CD4-positive, alpha-beta T cell treated with Interleukin-6 at 100 ng/mL for 8 hours (primary cell): ENCODE data around the gene PKIB.
"Not testable (repeated sequence)": the region's sequence is repeated elsewhere in the genome, so short reads cannot be mapped to it uniquely, and the experiment has no call there.

Source experiments
- DNase-seq: peaks from one replicate; pipeline ENCODE4 v3.0.0-alpha.2; 2020; ENCODE audit warnings: mixed read lengths, low spot score

Gene PKIB

DNA sequence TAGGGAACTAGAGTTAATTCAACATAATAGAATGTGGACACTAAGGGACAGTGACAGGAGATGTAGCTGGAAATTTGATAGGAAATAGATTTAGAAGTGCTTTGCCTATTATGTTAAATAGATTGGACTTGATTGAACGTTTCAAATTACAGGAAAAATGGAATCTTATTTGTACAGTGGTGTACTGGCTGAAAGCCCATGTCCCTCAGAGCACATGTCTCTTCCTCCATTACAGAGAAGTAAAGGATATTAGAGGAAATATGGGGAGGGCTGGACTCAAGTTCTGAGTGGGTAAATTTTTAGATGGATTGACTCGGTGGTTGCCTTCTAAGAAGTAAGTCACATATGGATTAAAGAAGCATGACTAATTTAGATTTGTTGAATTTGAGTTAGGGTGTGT is 11.4 kb downstream of the PKIB start:
- no peak for DNase-seq

DNA sequence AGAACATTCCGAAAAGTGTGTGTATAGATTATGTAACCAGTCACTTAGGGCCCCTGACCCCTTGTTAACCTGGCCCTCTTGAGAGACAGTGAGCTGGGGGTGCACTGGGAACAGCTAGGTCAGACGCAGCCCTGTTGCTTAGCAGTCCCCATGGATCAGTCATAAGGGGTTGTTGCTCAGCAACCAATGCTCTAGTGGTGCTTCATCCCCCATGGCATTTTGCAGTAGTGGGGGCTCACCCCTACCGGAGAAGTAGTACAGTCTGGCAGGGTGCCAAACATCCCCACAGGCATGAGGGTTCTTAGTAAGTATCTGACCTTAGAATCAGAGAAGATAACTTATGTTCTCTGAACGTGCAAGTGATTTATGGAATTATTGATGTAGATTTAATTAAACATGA is 12.3 kb downstream of the PKIB start:
- no peak for DNase-seq

DNA sequence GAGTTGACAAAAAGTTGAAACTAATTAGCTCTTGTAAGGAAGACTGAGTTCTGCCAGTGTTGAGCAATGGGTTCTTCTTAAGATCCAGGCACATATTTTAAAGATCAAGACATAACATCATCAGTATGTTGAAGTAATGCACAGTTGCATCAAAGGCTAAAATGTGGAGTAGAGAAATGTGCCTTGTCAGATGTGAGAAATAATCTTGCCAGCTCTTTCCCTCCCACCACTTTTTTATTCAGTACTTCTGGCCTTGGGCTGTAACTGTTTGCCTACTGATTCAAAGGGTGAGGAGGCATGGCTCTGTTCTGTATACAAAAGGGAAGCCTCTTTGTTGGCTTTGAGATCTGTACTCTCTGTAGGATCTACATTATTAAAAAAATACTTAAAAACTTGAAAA is 13.1 kb downstream of the PKIB start:
- no peak for DNase-seq

DNA sequence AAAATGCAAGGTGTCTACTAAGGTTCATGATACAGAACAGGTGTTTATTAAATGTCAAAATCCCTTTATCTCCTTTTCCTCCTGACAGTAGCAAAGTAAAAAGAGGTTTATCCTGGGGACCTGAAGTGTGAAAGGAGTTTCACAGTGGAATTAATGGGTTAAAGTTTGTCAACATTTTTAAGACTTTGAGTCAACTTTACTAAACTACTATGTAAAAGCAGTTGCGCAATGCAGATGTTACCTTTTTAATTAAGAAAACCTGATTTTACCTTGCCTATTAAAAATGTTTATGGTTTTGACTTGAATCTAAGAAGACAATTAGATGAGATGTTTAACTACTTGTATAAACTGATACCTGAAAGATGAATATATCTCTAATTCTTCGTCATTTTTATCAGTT is 14.6 kb downstream of the PKIB start:
- no peak for DNase-seq

DNA sequence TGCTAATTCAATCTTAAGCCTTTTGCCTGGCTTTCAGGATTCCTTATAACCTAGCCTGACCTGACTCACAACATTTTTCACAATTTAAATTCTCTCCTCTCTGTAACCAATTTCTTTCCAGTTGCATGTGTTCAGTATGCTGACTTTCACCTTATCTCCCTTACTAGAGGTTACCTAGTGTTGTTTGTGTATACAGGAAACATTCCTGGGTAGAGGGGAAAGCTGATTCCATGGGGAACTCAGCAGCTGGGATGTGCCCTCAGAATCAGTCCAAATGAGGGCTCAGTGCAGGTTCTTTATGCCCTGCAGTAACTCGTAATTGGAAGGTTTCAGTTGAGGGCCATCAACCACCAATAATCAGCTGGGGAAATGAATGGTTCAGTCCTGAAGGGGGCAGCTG is 18.5 kb downstream of the PKIB start:
- no peak for DNase-seq

DNA sequence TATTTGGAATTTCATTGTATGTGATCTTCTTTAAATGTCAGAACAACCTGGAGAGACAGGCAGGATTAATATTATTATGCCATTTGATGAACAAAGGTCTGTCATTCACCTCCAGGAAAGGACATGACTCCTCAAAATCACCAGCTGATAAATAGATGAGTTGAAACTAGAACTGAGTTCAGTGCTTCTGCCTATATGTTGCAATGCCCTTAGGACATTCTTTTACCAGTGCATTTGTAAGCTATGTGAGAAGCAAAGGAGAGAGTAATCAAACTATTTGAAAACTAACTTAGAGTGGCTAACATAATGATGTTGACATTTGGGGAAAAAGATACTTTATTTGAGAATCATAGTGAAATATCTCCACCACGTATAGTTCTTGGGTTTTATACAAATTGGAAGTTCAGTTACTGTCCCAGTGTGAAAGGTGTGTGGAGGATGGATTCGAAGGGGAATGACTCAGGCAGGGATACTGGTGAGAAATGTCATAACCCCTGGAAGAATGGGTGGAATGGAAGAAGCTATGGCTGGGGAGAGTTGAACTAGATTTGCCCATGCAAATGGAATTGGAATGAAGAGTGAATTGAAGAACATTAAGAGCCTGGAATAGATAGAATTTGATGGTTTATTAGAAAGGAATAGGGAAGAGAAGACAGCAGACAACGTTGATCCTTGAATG is 21.5 kb downstream of the PKIB start:
- no peak for DNase-seq

DNA sequence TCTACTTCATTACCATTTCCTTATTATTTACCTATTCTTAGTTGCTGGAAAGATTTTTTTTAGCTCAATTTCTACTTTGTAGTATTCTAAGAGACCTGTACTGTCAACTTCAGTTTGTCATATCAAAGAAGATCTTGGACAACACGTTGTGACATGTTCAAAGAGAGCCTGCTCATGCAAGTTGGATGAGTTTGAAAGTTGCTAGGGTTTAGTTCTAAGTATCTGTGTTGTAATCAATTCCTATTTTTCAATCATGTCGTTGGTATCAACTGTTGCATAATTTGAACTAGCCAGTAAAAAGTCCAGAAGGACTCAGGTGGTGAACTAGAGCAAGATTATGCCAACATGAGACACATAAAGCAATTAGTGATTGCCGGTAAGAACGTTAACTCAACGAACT is 30.2 kb downstream of the PKIB start:
- no peak for DNase-seq

DNA sequence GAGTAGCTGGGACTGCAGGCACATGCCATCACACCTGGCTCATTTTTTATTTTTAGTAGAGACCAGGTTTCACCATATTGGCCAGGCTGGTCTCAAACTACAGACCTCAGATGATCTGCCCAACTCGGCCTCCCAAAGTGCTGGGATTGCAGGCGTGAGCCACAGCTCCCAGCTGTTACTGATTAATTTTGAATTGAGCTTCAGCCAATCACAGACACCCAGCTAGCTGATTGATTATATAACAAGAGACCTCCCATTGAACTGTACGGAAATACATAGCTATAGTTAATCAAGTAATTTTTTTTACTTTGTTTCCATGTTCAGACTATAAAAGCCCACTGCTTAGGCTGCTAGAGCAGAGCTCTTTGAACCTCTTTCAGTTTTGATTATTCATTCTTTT is 31.6 kb downstream of the PKIB start:
- no peak for DNase-seq

DNA sequence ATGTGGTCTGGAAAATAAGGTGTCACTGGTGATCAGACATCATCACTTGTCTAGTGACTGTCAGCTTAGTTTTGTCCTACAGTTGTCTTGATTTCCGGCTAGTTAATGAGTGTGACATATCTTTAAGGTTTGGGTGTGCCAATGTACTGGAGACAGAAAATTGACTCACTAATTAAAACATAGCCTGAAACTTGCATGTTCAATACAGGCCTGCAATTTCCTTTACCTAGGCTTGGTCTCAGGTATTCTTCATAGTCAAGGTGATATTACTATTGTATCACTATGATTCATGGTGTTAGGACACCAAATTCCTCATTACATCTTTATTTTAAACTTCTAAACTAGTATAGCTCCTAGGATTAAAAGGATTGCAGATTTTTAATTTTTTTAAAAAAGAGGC is 32.4 kb downstream of the PKIB start:
- not testable (repeated sequence) for DNase-seq

DNA sequence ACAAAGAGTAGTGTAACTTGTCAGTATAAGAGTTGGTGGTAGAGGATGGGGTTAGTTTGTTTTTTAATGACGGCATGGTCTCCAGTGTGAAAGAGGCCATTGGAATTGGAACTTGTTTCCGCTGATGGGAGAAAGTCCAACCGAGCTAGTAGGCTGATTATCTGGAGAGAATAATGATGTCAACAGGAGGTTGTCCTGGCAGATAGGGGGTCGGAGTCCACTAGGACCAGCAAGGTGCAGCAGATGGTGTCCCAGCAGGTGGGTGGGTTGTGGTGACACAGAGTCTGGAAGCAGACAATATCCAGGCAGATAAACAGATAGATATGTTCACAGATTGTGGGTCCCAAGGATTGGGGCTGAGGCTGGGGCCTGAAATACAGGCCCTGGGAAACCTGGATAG is 35.1 kb downstream of the PKIB start:
- no peak for DNase-seq

DNA sequence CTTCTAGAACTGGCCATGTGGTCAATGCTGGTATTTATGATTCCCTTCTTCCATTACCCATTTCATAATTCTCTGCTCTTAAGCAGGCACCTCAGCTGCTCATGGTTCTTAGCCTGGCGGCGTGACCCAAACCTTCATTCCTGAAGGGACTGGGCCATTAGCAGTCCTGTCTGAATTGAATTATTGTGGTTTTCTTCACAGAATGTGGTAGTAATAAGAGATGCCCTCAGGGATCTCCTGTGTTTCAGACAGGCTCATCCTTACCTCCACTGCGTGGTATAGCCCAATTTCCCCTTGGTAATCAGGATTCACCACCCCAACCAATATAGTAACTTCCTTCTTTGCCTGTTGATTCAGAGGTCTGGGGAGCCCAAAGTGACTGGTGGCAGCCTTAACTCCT is 37.6 kb downstream of the PKIB start:
- no peak for DNase-seq

DNA sequence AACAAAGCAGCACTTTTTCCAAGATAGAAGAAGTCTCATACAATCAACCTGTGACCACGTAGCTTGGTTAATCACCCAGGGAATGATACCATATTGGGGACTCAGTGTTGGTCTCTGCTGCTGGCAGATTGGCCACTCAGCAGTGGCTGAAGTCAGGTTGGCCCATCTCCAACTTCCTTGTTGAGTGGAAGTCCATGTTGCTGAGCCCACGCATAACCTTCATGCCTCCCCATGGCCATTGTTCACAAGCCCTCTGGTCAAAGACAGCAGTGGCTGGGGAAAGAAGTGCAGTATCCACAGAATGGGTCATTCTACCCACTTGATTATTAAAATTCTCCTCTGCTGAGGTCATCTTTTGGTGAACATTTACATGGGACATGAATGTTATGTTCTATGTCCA is 38.5 kb downstream of the PKIB start:
- DNase-seq = no peak

DNA sequence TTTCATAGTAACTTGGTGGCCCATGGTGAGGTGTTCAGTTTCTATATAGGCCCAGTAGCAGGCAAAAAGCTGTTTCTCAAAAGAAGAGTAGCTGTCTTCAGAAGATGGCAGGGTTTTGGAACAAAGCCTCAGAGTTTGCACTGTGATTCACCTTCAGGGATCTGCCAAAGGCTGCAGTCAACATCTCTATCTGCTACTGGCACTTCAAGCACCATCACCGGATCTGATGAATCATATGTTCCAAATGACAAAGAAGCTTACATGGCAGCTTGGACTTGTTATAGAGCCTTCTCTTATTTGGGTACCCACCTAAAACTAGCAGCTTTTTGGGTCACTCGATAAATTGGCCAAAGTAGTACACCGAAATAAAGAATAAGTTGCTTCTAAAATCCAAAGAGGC is 39.5 kb downstream of the PKIB start:
- no peak for DNase-seq

DNA sequence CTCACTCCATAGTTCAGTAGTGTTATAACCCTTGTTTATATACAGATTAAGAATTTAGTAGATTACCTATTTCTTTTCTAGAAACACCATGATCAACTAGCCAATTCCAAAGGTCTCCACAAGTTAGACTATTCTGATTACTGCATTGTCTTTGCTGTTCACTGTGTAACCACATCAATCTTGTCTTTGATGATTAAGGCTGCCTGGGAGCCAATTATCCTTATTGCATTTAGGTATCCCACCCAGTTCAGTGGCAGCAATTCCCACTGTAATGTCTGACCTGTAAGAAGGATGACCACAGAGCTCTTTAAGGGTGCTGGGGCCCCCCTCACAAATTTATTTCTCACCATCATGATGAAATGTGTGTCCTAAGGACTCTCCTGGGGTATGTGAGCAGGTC is 40.2 kb downstream of the PKIB start:
- DNase-seq = no peak

DNA sequence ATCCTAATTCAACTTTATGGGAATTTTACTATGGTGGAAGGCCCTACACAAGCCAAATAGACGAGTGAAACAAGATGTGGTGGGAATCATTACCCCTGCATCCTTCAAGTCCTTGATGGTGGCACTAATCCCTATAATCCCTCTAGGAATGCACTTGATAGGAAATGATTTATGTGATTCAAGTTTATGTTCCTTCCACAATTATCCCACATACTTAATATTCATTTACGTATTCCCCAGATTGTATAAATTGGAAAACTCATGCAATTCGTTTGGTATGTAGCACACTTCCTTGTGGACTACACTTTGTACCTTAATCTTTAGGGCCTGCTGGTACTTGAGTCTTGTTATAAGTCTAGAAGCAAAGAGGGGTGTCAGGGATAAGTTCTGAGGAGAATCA is 40.8 kb downstream of the PKIB start:
- no peak for DNase-seq

DNA sequence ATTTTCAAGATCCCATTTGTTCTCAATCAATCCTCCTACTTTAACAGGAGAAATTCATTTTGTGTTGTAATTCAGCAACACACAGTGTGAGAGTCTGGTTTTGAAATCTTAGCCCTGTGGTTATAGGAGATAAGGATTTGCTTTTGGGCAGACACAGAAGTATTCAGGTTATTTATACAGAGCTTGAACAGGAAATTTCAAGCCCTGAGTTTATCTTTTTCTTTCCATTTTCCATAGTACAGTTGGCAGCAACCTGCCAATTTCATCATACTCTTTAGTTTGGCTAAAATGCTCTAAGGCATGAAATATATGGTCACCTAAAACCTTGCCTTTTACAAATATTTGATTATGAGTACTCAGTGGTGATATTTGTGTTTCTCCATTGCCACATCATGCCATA is 41.4 kb downstream of the PKIB start:
- DNase-seq = no peak

DNA sequence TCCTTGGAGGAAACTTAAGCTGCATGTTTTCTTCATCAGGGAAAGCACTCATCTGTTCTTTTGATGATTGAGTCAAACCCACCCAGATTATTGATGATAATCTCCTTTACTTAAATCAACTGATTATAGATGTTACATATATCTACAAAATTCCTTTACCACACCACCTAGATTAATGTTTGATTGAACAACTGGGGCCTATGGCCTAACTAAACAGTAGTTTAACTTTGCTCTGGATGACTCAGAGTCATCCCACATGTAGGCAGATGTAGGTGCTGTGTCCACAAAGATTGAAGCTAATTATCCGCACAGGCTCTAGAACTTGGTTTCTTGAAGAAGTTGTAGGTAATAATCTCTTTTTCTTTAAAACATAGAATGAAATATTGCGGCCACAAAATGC is 42.2 kb downstream of the PKIB start:
- no peak for DNase-seq

DNA sequence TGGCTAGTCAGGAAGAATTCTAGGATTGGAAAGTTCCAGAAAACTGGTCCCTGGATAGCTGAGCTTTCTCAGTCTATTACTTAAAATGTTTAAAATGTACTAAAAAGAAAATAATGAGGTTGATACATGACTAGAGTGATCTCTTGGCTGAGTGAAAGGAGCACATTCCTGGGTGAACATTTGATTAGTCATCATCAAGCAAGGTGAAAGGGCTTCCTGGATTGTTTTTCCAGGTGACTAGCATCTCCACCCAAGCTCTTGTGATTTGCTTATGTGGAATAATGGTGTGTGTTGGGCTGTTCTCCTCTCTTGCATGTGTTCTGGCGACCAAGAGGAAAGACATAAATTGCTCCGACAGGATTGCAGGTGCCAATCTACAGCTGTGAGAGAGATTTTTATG is 42.9 kb downstream of the PKIB start:
- no peak for DNase-seq

DNA sequence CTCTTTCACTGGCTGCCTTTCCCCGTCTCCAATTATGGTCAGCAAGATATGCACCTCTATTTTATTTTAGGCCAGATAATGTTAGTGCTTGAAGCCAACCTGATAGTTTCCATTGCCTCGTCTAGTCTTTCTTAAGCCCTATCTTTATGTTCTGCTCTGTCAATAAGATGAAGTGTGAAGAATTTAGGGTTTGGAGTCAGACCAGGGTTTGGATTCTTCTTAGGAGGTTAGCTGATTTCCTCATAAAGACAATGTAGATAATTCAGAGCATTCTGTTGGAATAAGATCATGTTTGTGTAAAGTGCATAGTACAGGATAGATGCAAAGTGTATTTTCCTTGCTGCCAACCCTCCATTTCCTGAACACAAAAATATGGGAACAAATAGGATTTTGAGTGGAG is 43.8 kb downstream of the PKIB start:
- DNase-seq = no peak

DNA sequence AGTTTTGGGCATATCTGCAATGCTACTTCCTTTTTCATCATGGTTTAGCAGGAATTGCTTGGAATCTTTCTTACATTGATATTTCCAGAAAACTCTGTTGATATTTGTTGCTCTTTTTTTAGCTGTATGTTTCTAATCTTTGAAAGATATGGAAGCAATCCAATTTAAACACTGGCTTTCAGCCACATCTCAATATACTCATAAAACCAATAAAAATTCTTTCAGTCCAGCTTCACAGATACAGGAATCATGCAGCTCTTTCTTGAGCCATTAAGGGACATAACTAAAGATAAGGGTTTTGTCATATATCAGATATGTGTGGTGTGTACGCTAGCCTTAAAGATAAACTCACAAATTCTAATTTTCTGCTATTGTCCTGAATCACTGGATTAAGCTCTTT is 47.4 kb downstream of the PKIB start:
- no peak for DNase-seq

DNA sequence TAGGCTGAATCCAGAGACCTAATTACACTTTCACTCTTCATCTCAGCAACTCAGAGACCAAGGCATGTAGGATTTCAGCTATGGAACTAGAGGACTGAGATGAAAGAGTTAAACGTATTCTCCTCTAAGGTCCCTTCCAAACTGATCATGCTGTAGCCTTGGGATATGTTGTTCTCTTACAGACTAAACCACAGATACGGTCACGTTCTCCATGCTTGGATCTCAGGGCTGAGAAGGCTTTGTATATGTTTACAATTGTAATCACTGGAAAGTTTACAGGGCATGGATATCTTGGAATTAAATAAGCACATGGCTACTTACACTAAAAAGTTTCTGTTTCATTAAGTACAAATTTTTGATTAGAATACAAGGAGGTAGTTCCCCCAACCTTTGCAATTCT is 50.1 kb downstream of the PKIB start:
- no peak for DNase-seq

DNA sequence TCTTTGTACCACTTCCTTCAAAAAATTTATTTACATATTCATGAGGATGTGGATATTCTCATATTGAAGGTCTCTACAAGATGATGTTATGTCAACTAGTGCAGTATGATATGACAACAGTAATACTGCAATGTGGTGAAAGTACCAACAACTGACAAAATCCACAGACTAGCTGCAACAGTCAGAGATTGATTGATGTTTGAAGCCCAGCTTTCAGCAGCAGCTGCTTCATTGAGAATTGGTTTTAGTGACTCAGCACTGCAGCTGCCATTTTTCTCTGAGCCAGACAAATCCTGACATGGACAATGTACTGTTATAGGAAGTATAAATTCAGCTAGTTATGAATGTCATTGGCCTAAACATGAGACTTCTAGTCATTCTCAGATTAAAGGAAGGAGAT is 53.8 kb downstream of the PKIB start:
- no peak for DNase-seq

DNA sequence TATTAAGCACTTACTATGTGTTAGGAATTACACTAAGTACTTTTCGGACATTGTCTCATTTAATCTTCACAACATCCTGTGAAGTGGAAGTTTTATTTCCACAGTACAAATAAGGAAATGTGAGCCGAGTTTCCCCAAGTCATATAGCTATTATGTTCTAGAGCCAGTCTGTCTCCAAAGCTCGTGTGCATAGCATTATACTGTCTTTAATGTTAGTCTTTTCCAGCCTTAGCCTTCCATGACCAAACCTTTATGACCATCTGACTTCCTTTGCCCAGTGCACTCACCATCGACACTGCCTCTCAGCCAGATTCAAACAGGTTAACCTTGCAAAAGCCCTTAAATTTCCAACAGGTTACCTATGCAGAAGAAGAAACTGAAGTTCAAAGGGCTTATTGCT is 55.7 kb downstream of the PKIB start:
- DNase-seq = no peak

DNA sequence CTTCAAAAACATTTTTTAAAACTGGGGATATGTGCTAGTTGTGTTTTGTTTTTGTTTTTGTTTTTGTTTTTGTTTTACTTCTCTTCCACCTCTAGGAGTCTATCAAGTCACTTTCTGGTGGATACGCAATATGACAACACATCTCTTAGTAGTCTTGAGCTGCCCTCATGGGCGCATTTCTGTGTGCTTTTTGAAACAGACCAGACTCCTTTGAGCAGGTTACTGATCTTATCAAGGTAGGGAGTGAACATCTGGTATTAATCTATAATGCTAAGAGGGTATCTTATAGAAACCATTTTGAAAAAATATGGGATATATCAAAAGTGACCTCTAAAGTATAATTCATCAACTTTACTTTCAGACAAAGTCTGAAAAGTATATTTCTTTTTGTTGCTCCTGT is 56.2 kb downstream of the PKIB start:
- DNase-seq = no peak

DNA sequence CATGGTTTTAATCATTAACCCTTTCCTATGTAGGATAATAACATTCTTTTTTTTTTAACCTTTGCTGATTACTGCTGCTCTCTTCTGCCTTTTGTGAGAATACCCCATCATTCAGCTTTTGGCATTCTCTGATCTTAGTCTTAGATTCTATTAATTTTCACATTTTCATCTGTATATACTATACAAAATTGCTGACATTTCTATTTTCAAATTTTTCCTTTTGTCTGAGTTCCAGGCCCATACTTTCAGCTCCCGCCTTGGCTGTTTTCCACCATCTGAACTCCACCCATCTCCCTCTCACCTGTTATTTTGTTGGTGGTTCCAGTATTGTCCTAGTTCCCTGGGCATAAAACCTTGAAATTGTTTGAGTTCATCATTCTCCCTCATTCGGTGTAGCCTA is 59.2 kb downstream of the PKIB start:
- no peak for DNase-seq
